Nephron progenitor cell (in vitro differentiated cells): ENCODE results near the gene CARNS1.

Experiments used
- DNase-seq: peaks from one replicate; pipeline ENCODE4 v3.0.0; 2021
- H3K27ac Mint-ChIP-seq: 2 replicates; pipeline ENCODE4 v1.8.0; 2021; ENCODE audit warnings: mild to moderate bottlenecking, moderate library complexity, mixed read lengths
- H3K27me3 Mint-ChIP-seq: 2 replicates; pipeline ENCODE4 v1.8.0; 2021; ENCODE audit warnings: mild to moderate bottlenecking, low read depth, mixed read lengths; ENCODE audit not compliant: poor library complexity
- H3K36me3 Mint-ChIP-seq: 2 replicates; pipeline ENCODE4 v1.8.0; 2021; ENCODE audit warnings: low read depth, mixed read lengths
- H3K4me1 Mint-ChIP-seq: 2 replicates; pipeline ENCODE4 v1.8.0; 2021; ENCODE audit warnings: mixed read lengths
- H3K4me3 Mint-ChIP-seq: 2 replicates; pipeline ENCODE4 v1.8.0; 2021; ENCODE audit warnings: mild to moderate bottlenecking, moderate library complexity, mixed read lengths
- H3K9me3 Mint-ChIP-seq: 2 replicates; pipeline ENCODE4 v1.8.0; 2021; ENCODE audit warnings: mild to moderate bottlenecking, moderate library complexity, mixed read lengths
- CTCF ChIP-seq: fragments of 200-600 bp; sonication (generic); IDR thresholded peaks from 2 replicates; pipeline ENCODE4 v1.5.0; 2021; ENCODE audit warnings: antibody characterized with exemption

The CARNS1 gene

GRCh38 chr11:67431346-67432249 lies 16.1 kb downstream of the CARNS1 start:
- TF ChIP-seq CTCF = no peak

GRCh38 chr11:67432655-67433349 lies 17.3 kb downstream of the CARNS1 start:
- H3K36me3 Mint-ChIP-seq = peaks cover 9% of the 10 kb centered on the region
- no peak overlapping the region for H3K27ac Mint-ChIP-seq
- TF ChIP-seq CTCF = no peak
- no peak overlapping the region for H3K4me3 Mint-ChIP-seq
- H3K27me3 Mint-ChIP-seq = no peaks in the 10 kb centered on the region
- H3K4me1 Mint-ChIP-seq = peaks cover 21% of the 10 kb centered on the region
- no peak for DNase-seq
- no peaks in the 10 kb centered on the region for H3K9me3 Mint-ChIP-seq

More at GRCh38 chr11:67431346-67432249, 16.1 kb downstream of the CARNS1 start:
- no peaks in the 10 kb centered on the region for H3K9me3 Mint-ChIP-seq
- H3K27ac Mint-ChIP-seq = peak overlapping the region; percentile 59
- H3K27me3 Mint-ChIP-seq = no peaks in the 10 kb centered on the region
- H3K4me1 Mint-ChIP-seq = peaks cover 22% of the 10 kb centered on the region
- peaks cover 9% of the 10 kb centered on the region for H3K36me3 Mint-ChIP-seq
- H3K4me3 Mint-ChIP-seq = no peak overlapping the region
- DNase-seq = no peak

GRCh38 chr11:67433536-67434394 lies 18.3 kb downstream of the CARNS1 start:
- no peak for DNase-seq
- H3K4me1 Mint-ChIP-seq = peaks cover 16% of the 10 kb centered on the region
- H3K27me3 Mint-ChIP-seq = no peaks in the 10 kb centered on the region
- no peak for TF ChIP-seq CTCF
- H3K9me3 Mint-ChIP-seq = no peaks in the 10 kb centered on the region
- peak overlapping the region; percentile 45 for H3K27ac Mint-ChIP-seq
- no peak overlapping the region for H3K4me3 Mint-ChIP-seq
- peaks cover 9% of the 10 kb centered on the region for H3K36me3 Mint-ChIP-seq

GRCh38 chr11:67434395-67434881 lies 19.0 kb downstream of the CARNS1 start:
- Mint-ChIP-seq H3K9me3 (no peaks in the 10 kb centered on the region), H3K27ac (no peak overlapping the region), H3K27me3 (no peaks in the 10 kb centered on the region), H3K4me3 (no peak overlapping the region), H3K36me3 (peaks cover 11% of the 10 kb centered on the region), H3K4me1 (peaks cover 11% of the 10 kb centered on the region)
- DNase-seq = no peak
- no peak for TF ChIP-seq CTCF

- Mint-ChIP-seq H3K4me3 (no peak overlapping the region), H3K27ac (no peak overlapping the region), H3K27me3 (no peaks in the 10 kb centered on the region), H3K9me3 (no peaks in the 10 kb centered on the region), H3K36me3 (peaks cover 14% of the 10 kb centered on the region), H3K4me1 (peaks cover 11% of the 10 kb centered on the region)
- DNase-seq = no peak
- TF ChIP-seq CTCF = no peak
Observed at GRCh38 chr11:67435031-67435726, 19.7 kb downstream of the CARNS1 start.
